HG03025 (cell line): ENCODE data around the gene USP53.
"Not testable (repeated sequence)": the region's sequence is repeated elsewhere in the genome, so short reads cannot be mapped to it uniquely, and the experiment has no call there.

Experiments
- ATAC-seq: cut with Tn5 transposase; IDR thresholded peaks from one replicate; pipeline ENCODE4 v1.9.1; 2021; ENCODE audit warnings: mild to moderate bottlenecking, moderate library complexity; ENCODE audit not compliant: unreplicated experiment, low FRiP score

Gene USP53

GRCh38 chr4:119212234-119212963 is at the start of gene USP53:
Gene USP53, plus strand, starts transcription at chr4:119212713. Its CDS starts 27,047 bp downstream, at chr4:119239760.
- ATAC-seq = peak; percentile 96

- no peak for ATAC-seq
Measured at GRCh38 chr4:119165767-119166166, 46.7 kb upstream of the USP53 start.

- no peak for ATAC-seq
Measured at GRCh38 chr4:119170195-119170594, 42.3 kb upstream of the USP53 start.

GRCh38 chr4:119172223-119172622 is 40.3 kb upstream of the USP53 start:
- no peak for ATAC-seq

- ATAC-seq = not testable (repeated sequence)
Measured at GRCh38 chr4:119173729-119174361, 38.7 kb upstream of the USP53 start.

- no peak for ATAC-seq
Measured at GRCh38 chr4:119179011-119179410, 33.5 kb upstream of the USP53 start.

- ATAC-seq = no peak
Measured at GRCh38 chr4:119184128-119184527, 28.4 kb upstream of the USP53 start.

- ATAC-seq = no peak
Measured at GRCh38 chr4:119189638-119190037, 22.9 kb upstream of the USP53 start.

GRCh38 chr4:119190354-119190753 is 22.2 kb upstream of the USP53 start:
- no peak for ATAC-seq

GRCh38 chr4:119191505-119191904 is 21.0 kb upstream of the USP53 start:
- no peak for ATAC-seq

- no peak for ATAC-seq
Measured at GRCh38 chr4:119197772-119198212, 14.7 kb upstream of the USP53 start.

GRCh38 chr4:119204916-119205315 is 7.6 kb upstream of the USP53 start:
- ATAC-seq = no peak

GRCh38 chr4:119205690-119206089 is 6.8 kb upstream of the USP53 start:
- ATAC-seq = no peak

- ATAC-seq = no peak
Measured at GRCh38 chr4:119206178-119206577, 6.3 kb upstream of the USP53 start.

- ATAC-seq = no peak
Measured at GRCh38 chr4:119207051-119207450, 5.5 kb upstream of the USP53 start.

- ATAC-seq = no peak
Measured at GRCh38 chr4:119209077-119209476, 3.4 kb upstream of the USP53 start.

GRCh38 chr4:119209586-119209985 is 2.9 kb upstream of the USP53 start:
- ATAC-seq = no peak

- ATAC-seq = no peak
Measured at GRCh38 chr4:119210775-119211174, 1.7 kb upstream of the USP53 start.

GRCh38 chr4:119211867-119212233 is 663 bp upstream of the USP53 start:
- ATAC-seq = peak; percentile 6

- peak; percentile 69 for ATAC-seq
Measured at GRCh38 chr4:119212964-119213606, 572 bp downstream of the USP53 start.

- ATAC-seq = no peak
Measured at GRCh38 chr4:119218093-119218492, 5.6 kb downstream of the USP53 start.

GRCh38 chr4:119221412-119221811 is 8.9 kb downstream of the USP53 start:
- no peak for ATAC-seq
